ENCODE data around the gene BRD7.

- TF ChIP-seq CEBPB (IDR thresholded peaks at IDR 0.05; ENCODE audit: low read depth, low read length) (no peak), POLR2A (IDR thresholded peaks at IDR 0.05; ENCODE audit: low read depth, low read length) (no peak), USF2 (IDR thresholded peaks at IDR 0.05; ENCODE audit: low read depth, low read length) (no peak), RAD21 (IDR thresholded peaks at IDR 0.05; ENCODE audit: low read length) (no peak), NFE2L2 (IDR thresholded peaks at IDR 0.05; ENCODE audit: low read depth, low read length) (no peak), BHLHE40 (IDR thresholded peaks at IDR 0.05; ENCODE audit: low read depth, low read length) (no peak), MAZ (IDR thresholded peaks at IDR 0.05; ENCODE audit: borderline replicate concordance, low read depth, low read length) (no peak), MXI1 (IDR thresholded peaks at IDR 0.05; ENCODE audit: borderline replicate concordance, low read depth, low read length) (no peak), ELK1 (IDR thresholded peaks at IDR 0.05; ENCODE audit: borderline replicate concordance, low read depth, low read length) (no peak)
- TF ChIP-seq, protein P1, sequence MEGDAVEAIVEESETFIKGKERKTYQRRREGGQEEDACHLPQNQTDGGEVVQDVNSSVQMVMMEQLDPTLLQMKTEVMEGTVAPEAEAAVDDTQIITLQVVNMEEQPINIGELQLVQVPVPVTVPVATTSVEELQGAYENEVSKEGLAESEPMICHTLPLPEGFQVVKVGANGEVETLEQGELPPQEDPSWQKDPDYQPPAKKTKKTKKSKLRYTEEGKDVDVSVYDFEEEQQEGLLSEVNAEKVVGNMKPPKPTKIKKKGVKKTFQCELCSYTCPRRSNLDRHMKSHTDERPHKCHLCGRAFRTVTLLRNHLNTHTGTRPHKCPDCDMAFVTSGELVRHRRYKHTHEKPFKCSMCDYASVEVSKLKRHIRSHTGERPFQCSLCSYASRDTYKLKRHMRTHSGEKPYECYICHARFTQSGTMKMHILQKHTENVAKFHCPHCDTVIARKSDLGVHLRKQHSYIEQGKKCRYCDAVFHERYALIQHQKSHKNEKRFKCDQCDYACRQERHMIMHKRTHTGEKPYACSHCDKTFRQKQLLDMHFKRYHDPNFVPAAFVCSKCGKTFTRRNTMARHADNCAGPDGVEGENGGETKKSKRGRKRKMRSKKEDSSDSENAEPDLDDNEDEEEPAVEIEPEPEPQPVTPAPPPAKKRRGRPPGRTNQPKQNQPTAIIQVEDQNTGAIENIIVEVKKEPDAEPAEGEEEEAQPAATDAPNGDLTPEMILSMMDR (conservative IDR thresholded peaks at IDR 0.05; ENCODE audit: low read depth, low read length): no peak
Measured at GRCh38 chr16:50310308-50311133, 58.3 kb downstream of the BRD7 start.

Measured in IMR-90 (cell line).